ENCODE data around the gene CCDC85B.

- TF ChIP-seq CTCF (IDR thresholded peaks at IDR 0.05), result no peak
- TF ChIP-seq EZH2phosphoT487 (IDR thresholded peaks at IDR 0.05), result no peak
- no peak for TF ChIP-seq EZH2 (IDR thresholded peaks at IDR 0.05)
Measured at GRCh38 chr11:65934014-65934413, 43.5 kb downstream of the CCDC85B start.

Data from neural progenitor cell (in vitro differentiated cells).